CD4-positive, alpha-beta T cell treated with Interleukin-1 beta for 1 hour (primary cell): Measurements from ENCODE around the gene RAPSN.

Experiments
- DNase-seq, 2 donors: peaks; one replicate each; pipeline ENCODE4 v3.0.0-alpha.2; 2020 to 2022

RAPSN gene

GRCh38 chr11:47448566-47449427, at the start of gene RAPSN:
RAPSN (minus strand) TSS chr11:47449136; CDS start chr11:47448964, 172 bp downstream.
- DNase-seq = no peak

GRCh38 chr11:47498149-47498548, 49.2 kb upstream of the RAPSN start:
- no peak for DNase-seq

- no peak for DNase-seq
Measured at GRCh38 chr11:47496808-47497207, 47.9 kb upstream of the RAPSN start.

- DNase-seq = no peak
Measured at GRCh38 chr11:47495856-47496217, 46.9 kb upstream of the RAPSN start.

GRCh38 chr11:47495011-47495855, 46.3 kb upstream of the RAPSN start:
- no peak for DNase-seq

DNA sequence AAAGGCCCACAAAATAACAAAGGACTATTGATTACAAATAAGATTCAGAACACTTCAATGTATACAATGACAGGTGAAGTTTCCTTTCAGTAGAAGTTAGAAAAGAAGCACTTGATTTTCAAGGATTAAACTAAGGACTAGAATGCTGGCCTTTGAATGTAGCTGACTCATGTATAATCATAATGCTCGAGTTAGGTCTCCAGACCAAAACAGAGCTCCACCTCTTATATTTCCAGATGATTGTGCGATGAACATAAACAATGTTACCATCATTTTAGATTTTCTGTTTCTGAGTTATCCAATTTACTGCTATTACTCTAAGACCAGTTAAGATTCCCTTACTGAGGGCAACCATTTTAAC, 40.4 kb upstream of the RAPSN start:
- no peak for DNase-seq

GRCh38 chr11:47488674-47489394, 39.9 kb upstream of the RAPSN start:
- no peak for DNase-seq

DNA sequence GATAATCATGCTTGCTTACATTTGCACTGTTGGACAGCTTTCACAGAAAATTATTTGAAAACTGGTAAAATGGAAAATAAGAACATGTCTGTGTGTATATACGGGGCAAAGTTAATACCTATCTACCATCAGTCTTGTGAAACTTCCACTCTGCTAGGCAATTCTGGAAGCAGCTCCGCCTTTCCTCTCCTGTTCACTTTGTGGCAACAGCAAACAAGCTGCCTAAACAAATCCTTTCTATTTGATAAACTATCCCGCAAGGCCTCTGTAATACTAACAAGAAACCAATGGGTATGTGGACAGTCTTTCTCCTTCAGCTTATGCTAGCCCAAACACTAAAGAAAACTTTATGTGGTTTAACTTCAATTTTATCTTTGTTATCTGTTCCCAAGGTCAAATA, 39.2 kb upstream of the RAPSN start:
- no peak for DNase-seq

- no peak for DNase-seq
Measured at GRCh38 chr11:47487421-47487820, 38.5 kb upstream of the RAPSN start.

- no peak for DNase-seq
Measured at GRCh38 chr11:47485107-47485506, 36.2 kb upstream of the RAPSN start.

GRCh38 chr11:47483457-47483856, 34.5 kb upstream of the RAPSN start:
- DNase-seq = no peak

GRCh38 chr11:47480762-47481161, 31.8 kb upstream of the RAPSN start:
- DNase-seq = no peak

GRCh38 chr11:47478651-47479329, 29.9 kb upstream of the RAPSN start:
- DNase-seq = no peak

DNA sequence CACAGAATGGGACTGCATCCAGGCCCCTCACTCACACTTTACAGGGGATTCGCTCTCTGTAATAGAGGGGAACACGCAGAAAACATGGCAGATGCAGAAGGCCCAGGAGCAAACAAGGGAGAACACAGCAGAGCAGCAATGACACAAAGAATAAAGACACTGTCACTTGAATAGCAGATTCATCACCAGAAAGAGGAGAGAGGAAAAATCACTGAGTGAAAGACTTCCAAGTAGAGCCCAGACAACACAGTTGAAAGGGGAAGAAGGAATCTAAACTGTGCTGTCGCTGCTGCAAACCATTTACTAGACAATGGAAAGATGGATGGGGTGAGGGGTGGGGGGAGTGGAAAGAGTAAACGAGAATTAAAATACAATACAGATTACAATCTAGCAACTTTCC, 28.8 kb upstream of the RAPSN start:
- no peak for DNase-seq

GRCh38 chr11:47477323-47477722, 28.4 kb upstream of the RAPSN start:
- no peak for DNase-seq

GRCh38 chr11:47470671-47471070, 21.7 kb upstream of the RAPSN start:
- no peak for DNase-seq

DNA sequence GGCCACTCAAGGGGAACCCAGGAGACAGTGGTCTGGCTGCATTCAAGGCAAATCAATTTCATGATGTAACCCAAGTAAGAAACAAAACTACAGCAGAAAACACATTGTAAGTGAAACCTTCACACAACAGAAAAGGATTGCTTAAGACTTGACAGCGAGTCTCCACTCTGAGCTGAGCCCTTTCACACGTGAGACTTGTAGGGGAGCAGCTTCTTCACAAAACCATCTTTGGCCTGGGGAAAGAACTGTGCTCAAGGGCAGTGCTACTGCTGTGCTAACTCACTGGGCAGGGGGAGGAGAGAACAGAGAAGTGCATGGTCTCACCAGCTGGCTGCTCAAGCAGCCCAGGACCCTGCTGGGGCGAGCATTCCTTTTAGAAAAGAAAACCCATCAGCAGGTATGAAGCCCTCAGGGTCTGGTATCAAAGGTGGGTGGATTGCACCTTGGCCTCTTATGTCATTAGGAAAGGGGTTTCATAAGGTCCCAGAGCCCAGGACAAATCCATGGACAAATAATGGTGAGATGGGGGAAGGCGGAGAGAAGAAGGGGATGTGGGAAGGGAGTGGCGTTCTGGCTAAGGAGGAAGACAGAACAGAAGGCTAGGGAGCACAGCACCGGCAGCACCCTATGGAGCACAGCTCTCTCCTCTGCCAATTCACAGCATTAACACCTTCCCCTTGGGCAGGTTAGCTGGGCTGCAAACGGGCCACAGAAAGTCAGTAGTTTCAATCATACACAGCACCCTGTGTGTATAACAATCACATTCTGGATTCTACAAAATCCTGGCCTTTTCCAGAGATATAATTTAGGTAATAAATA, 20.6 kb upstream of the RAPSN start:
- DNase-seq = no peak

- DNase-seq = no peak
Measured at GRCh38 chr11:47468598-47469214, 19.8 kb upstream of the RAPSN start.

- DNase-seq = no peak
Measured at GRCh38 chr11:47467357-47467756, 18.4 kb upstream of the RAPSN start.

- DNase-seq = no peak
Measured at GRCh38 chr11:47466701-47467250, 17.8 kb upstream of the RAPSN start.

- DNase-seq = no peak
Measured at GRCh38 chr11:47466201-47466600, 17.3 kb upstream of the RAPSN start.
